Vagina (tissue), 2 donors: ENCODE data around the gene PHF3.
"Not testable (repeated sequence)": the region's sequence is repeated elsewhere in the genome, so short reads cannot be mapped to it uniquely, and the experiment has no call there.

Source experiments
- POLR2AphosphoS5 ChIP-seq, 2 donors: sonication (generic); formaldehyde crosslinking; IDR thresholded peaks; one replicate each; pipeline ENCODE4 v1.9.0; 2017; ENCODE audit warnings: antibody characterized with exemption in 2 of 2, mild to moderate bottlenecking in 2 of 2, low read depth in 1 of 2; ENCODE audit not compliant: insufficient read depth in 1 of 2
- TF ChIP-seq, protein P1 (sequence below), 3 experiments: fragments of 450-650 bp in 2 of 3; fragments of 200-600 bp in 1 of 3; sonication (generic) in 1 of 3; IDR thresholded peaks; one replicate each; pipeline ENCODE4 v1.5.1; 2017 to 2019; ENCODE audit warnings: antibody characterized with exemption in 3 of 3, mild to moderate bottlenecking in 2 of 3, moderate library complexity in 2 of 3

GRCh38 chr6:63757275-63757674 lies 121.7 kb downstream of the PHF3 start:
- TF ChIP-seq, protein P1, sequence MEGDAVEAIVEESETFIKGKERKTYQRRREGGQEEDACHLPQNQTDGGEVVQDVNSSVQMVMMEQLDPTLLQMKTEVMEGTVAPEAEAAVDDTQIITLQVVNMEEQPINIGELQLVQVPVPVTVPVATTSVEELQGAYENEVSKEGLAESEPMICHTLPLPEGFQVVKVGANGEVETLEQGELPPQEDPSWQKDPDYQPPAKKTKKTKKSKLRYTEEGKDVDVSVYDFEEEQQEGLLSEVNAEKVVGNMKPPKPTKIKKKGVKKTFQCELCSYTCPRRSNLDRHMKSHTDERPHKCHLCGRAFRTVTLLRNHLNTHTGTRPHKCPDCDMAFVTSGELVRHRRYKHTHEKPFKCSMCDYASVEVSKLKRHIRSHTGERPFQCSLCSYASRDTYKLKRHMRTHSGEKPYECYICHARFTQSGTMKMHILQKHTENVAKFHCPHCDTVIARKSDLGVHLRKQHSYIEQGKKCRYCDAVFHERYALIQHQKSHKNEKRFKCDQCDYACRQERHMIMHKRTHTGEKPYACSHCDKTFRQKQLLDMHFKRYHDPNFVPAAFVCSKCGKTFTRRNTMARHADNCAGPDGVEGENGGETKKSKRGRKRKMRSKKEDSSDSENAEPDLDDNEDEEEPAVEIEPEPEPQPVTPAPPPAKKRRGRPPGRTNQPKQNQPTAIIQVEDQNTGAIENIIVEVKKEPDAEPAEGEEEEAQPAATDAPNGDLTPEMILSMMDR (IDR thresholded peaks at IDR 0.05), result not testable (repeated sequence)
- not testable (repeated sequence) for TF ChIP-seq POLR2AphosphoS5 (IDR thresholded peaks at IDR 0.05; ENCODE audit: insufficient read depth in 1 of 2, low read depth in 1 of 2)
